Activated CD4-positive, alpha-beta T cell treated with anti-CD3 and anti-CD28 coated beads for 1 hour (primary cell): ENCODE measurements around the gene PAPPA2.
"Not testable (repeated sequence)": the region's sequence is repeated elsewhere in the genome, so short reads cannot be mapped to it uniquely, and the experiment has no call there.

ENCODE experiments used
- DNase-seq: peaks from one replicate; pipeline ENCODE4 v3.0.0-alpha.2; 2020

The PAPPA2 gene

GRCh38 chr1:176462674-176463378 is at the start of gene PAPPA2:
TSS of gene PAPPA2 (plus strand) at chr1:176463175. CDS start at chr1:176556323, 93,148 bp downstream.
- DNase-seq = no peak

DNA sequence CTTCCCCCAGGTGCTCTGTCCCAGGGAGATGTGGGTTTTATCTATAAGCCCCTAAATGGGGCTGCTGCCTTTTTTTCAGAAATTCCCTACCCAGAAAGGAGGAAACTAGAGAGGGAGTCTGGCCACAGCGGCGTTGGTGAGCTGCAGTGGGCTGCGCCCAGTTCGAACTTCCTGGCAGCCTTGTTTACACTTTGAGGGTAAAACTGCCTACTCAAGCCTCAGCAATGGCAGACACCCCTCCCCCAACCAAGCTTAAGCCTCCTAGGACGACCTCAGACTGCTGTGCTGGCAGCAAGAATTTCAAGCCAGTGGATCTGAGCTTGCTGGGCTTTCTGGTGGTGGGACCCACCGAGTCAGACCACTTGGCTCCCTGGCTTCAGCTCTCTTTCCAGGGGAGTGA is 46.2 kb upstream of the PAPPA2 start:
- DNase-seq = no peak

DNA sequence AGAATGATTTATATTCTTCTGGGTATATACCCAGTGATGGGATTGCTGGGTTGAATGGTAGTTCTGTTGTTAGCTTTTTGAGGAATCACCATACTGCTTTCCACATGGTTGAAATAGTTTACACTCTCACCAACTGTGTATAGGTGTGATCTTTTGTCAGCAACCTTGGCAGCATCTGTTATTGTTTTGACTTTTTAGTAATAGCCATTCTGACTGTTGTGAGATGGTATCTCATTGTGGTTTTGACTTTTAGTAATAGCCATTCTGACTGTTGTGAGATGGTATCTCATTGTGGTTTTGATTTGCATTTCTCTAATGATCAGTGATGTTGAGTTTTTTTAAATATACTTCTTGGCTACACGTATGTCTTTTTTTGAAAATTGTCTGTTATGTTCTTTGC is 43.4 kb upstream of the PAPPA2 start:
- not testable (repeated sequence) for DNase-seq

- DNase-seq = no peak
Measured at GRCh38 chr1:176434234-176434633, 28.7 kb upstream of the PAPPA2 start.

DNA sequence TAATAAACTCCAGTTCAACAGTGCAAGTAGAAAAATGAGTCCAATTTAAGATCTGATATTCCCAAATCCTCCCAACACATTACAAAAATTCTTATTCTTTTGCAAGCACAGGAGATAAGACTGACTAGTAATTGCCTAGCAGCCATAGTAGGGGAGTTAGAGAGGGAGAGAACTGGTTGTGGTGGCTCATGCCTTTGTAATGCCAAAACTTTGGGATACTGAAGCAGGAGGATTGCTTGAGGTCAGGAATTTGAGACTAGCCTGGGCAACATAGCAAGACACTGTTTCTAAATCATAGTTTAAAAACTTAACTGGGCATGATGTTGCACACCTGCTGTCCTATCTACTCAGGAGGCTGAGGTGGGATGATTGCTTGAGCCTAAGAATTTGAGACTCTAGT is 26.7 kb upstream of the PAPPA2 start:
- no peak for DNase-seq

- DNase-seq = no peak
Measured at GRCh38 chr1:176440176-176440575, 22.8 kb upstream of the PAPPA2 start.

DNA sequence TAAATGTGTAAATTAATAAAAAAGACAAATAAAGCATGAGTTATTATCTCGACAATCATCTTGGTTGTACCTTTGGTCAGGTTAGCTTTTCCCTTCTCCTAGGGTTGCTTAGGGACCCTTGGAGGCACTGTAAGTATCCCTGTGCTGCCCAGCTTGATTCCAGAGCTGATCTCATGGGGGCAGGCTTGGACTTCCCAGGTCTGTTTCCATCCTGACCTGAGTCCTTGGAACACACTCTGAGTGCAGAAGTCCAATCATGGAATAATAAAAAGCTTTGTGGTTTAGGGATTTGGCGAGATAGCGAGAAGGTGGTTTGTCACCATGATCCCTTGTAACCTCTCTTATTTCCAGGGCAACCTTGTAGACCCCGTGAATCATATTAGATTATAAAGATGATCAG is 18.7 kb upstream of the PAPPA2 start:
- DNase-seq = no peak

DNA sequence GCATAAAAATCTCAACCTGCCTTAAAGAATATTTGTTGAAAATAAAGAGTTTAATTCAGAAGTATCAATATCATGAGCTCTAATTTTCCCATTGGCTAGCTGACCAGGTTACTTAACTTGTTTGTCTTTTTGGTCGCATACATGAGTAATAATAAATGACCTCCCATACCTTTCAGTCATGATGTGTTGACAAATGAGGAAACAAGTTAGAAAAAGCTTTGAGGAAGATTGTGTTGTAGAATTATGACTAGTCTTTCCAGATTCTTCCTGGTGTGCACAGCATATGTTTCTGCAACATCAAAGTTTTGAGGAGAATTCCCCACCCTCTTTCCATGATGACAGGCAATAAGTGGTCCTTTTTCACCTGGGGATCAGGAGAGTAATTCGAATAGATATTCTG is 17.6 kb upstream of the PAPPA2 start:
- DNase-seq = no peak

GRCh38 chr1:176448340-176448739 is 14.6 kb upstream of the PAPPA2 start:
- DNase-seq = no peak

DNA sequence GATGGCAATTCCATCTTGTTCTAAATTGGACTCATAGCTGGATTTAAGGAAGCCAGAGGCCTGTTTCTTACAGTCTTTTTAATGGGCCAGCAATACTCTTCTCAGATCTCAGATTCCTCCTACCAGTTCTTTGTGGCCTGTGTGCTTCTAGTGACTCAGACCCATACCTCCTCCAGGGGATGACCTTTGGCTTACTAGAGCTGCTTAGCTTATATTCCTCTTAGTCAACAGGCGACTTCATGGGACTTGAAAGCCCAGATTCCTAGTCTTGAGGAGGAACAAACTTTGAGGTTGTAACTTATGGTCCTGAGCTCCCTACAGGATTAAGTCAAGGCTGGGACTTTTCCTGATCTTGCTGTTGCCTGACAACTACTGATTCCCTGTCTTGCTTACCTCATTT is 12.4 kb upstream of the PAPPA2 start:
- DNase-seq = no peak

DNA sequence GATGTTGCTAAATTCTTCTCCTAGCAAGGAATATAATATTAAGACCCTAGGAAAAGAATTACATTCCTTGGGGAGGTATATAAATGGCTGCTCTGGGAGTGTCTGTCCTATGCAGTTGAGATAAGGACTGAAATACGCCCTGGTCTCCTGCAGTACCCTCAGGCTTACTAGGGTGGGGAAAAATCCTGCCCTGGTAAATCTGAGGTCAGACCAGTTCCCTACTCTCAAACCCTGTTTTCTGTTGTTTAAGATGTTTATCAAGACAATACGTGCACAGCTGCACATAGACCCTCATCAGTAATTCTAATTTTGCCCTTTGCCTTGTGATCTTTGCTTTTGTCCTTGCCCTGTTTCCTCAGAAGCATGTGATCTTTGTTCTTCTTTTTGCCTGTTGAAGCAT is 11.2 kb upstream of the PAPPA2 start:
- DNase-seq = not testable (repeated sequence)

DNA sequence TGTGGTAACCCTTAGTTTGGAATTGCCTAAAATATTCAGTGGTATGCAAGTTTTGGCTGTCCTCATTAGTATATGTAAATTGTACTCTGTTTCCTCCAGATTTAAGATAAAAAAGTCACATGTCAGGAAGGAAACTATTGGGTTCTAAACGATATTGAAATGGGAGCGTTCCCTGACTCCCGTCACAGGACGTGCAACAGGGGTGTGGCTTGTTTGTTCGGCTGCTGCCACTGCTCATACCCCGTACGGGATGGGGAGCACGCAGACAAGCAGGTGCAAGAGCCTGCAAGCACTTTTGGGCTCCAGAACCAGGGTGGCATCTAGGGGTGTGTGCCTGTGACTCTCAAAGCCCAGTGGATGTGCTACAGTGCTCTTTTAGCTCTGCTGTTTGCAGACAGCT is 6.2 kb upstream of the PAPPA2 start:
- no peak for DNase-seq

DNA sequence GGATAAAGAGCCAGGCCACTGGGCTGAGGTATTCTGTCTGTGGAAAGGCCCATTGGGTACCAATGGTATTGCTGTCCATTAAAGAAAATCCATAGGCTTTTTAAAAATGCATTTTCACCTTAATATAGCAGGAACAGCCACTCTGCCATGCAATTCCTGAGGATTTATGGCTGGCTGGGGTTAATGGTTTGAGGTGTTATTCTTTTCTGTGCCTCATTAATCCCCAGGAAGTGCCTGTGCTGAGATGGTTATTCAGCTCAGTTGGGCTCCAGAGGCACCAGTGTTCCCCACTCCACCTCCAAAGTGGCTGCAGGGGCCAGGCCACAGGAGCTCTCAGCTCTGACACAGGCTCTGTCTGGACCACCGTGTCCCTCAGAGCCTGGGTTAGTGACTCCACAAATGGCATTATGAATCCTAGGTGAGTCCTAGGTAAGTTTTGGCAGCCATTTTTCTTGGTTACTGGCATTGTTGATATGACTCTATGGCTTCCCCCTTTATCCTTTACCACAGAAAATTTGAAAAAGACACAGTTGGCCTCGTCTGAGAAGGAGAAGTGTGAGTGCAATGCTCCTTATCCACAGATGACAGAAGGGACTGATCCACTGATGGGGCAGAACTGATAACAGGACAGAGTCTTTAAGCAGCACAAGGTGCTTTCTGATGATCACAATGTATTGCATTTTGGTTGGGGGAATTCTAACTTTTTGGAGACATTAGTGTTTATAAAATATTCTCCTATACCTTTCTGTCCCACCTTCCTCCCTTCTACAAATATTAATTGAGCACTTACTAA is 2.2 kb upstream of the PAPPA2 start:
- no peak for DNase-seq

DNA sequence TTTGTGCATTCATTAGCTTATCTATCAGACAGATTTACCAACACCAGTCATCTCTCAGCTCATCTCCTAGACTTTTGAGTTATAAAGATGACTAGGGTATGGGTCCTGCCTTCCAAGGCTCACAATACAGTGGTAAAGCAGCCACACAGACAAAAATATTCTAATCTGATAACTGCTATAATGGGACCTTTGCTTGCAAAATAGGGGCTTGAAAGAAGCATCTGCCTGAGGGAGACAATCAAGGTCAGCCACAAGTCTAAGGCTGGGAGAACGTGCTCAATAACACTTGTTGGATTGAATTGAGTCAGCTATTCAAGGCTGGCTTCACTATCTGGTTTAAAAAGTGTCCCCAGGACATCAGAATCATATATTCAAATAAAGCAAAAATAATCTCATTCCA is 1.4 kb upstream of the PAPPA2 start:
- DNase-seq = no peak

- DNase-seq = no peak
Measured at GRCh38 chr1:176466514-176466913, 3.5 kb downstream of the PAPPA2 start.

- DNase-seq = no peak
Measured at GRCh38 chr1:176469450-176470010, 6.6 kb downstream of the PAPPA2 start.

DNA sequence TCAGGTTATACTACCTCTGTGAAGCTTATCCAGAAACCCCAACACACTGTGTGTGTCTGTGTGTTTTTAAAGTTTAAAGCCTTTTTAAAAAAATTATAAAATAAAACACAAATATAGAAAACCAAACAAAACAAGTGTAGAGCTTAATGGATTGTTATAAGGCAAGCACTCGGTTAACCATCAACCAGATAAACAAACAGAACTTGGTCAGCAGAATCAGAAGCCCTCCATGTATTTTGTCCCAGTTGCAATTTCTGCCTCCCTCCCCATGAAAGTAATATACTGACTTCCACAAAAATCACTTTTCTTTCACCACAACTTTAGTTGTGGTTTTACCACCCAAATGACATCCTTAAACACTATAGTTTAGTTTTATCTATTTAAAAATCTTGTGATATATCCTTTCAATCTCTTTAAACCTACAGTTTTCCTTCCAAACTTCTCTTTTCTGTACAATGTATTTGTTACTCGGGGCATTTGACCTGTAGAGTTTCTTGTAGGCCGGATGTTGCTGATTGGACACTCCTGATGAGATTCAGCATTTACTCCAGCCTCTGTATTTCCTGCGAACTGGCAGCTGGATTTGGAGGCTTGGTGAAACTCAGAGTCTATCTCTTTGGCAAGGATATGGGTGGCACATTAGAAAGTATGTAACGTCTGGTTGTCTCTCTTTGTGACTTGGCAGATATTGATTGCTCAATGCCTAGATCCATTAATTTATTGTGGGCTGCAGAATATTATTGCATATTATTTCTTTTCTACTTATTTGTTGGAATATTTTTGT is 8.6 kb downstream of the PAPPA2 start:
- no peak for DNase-seq

DNA sequence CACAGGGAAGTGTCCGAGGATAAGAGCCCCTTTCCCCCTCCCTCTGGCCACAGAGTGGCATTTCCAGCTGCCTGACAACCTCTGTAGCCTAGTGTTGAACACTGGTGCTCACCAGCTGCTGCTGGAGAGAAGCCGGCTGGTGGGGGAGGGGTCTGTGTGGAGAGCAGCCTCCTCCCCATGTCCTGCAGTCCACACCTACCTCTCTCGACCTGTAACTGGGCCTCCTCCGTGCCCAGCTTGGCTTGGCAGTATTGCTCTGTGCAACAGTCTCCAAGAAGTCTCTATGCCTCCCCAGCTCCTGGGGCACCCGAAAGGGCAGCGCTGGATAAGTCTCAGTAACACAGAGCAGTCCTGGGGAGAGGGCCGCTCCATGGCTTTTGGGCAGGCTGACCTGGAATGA is 17.0 kb downstream of the PAPPA2 start:
- no peak for DNase-seq

GRCh38 chr1:176480750-176481149 is 17.8 kb downstream of the PAPPA2 start:
- DNase-seq = no peak

DNA sequence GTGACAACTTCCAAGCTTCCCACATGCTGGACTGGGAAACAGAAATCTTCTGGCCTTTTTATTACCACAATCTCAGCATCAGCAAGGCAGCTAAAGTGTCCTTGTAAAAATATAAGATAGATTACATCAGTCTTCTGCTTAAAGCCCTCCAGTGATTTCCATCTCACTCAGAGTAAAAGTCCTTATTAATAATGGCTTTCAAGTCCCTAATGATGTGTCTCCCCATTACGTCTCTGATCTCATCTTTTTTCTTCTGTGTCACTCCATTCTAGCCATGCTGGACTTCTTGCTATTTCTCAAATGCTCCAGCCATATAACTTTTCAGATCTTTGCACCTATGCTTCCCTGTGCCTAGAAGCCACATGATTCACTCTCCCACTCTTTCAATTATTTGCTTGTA is 22.1 kb downstream of the PAPPA2 start:
- no peak for DNase-seq

- no peak for DNase-seq
Measured at GRCh38 chr1:176494436-176494835, 31.5 kb downstream of the PAPPA2 start.

DNA sequence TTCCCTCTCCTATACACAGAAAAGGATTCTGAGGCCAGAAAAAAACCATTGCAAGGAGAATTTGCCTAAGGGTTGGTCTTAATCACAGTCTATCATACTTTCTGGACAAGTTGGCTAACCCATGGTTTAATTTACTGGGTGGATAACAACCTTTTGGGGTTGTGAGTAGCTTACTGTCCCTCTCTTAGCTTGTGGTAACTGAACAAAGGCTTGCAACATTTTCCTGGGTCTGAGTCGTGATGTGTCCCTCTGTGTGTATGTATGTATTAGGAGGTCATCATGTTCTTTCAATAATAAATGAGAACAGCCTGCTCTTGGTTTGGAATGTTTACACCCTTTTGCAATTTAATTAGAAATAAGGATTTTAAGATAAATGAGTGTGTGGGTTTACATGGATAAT is 36.7 kb downstream of the PAPPA2 start:
- DNase-seq = no peak

DNA sequence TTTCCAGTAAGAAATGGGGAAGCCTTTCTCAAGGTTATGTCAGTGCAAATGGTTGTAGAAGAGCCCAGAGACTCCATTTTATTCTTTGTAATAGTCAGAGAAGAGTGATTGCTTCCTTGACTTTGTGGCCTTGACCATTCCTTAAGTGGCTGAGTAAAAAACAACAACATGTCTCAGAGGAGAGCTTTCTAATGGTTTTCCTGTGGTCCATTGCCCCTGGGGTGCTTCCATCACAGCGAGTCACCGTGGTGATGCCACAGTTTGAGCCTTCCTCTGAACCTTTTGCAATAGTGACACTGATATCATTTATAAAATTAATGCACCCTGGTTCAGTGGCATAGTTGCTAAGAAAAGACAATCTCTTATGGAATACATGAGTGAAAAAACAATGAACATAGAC is 38.6 kb downstream of the PAPPA2 start:
- no peak for DNase-seq
